Ishikawa (cell line): ENCODE results near the gene SMG7.

Source experiments
- CEBPB ChIP-seq: IDR thresholded peaks from 2 replicates; pipeline ENCODE4 v1.6.1; 2012
- CREB1 ChIP-seq: IDR thresholded peaks from 2 replicates; pipeline ENCODE4 v1.6.1; 2012; ENCODE audit warnings: low read depth
- EGR1 ChIP-seq: IDR thresholded peaks from 2 replicates; pipeline ENCODE4 v1.6.1; 2012
- EP300 ChIP-seq: IDR thresholded peaks from 2 replicates; pipeline ENCODE4 v1.6.1; 2012; ENCODE audit warnings: borderline replicate concordance
- FOXM1 ChIP-seq: IDR thresholded peaks from 2 replicates; pipeline ENCODE4 v1.6.1; 2012; ENCODE audit warnings: low read depth, borderline replicate concordance
- MAX ChIP-seq: IDR thresholded peaks from 2 replicates; pipeline ENCODE4 v1.6.1; 2012
- NFIC ChIP-seq: IDR thresholded peaks from 2 replicates; pipeline ENCODE4 v1.6.1; 2012
- RAD21 ChIP-seq: IDR thresholded peaks from 2 replicates; pipeline ENCODE4 v1.6.1; 2012; ENCODE audit warnings: low read depth
- REST ChIP-seq: IDR thresholded peaks from 2 replicates; pipeline ENCODE4 v1.6.1; 2012; ENCODE audit warnings: low read depth, mild to moderate bottlenecking
- TAF1 ChIP-seq: IDR thresholded peaks from 2 replicates; pipeline ENCODE4 v1.6.1; 2012; ENCODE audit warnings: low read depth, mild to moderate bottlenecking
- TCF12 ChIP-seq: IDR thresholded peaks from 2 replicates; pipeline ENCODE4 v1.6.1; 2012; ENCODE audit warnings: low read depth
- TEAD4 ChIP-seq: IDR thresholded peaks from 2 replicates; pipeline ENCODE4 v1.6.1; 2012
- USF1 ChIP-seq: IDR thresholded peaks from 2 replicates; pipeline ENCODE4 v1.6.1; 2012
- YY1 ChIP-seq: IDR thresholded peaks from 2 replicates; pipeline ENCODE4 v1.6.1; 2012; ENCODE audit warnings: low read depth
- ZBTB7A ChIP-seq: IDR thresholded peaks from 2 replicates; pipeline ENCODE4 v1.6.1; 2012; ENCODE audit warnings: low read depth

Gene SMG7

DNA sequence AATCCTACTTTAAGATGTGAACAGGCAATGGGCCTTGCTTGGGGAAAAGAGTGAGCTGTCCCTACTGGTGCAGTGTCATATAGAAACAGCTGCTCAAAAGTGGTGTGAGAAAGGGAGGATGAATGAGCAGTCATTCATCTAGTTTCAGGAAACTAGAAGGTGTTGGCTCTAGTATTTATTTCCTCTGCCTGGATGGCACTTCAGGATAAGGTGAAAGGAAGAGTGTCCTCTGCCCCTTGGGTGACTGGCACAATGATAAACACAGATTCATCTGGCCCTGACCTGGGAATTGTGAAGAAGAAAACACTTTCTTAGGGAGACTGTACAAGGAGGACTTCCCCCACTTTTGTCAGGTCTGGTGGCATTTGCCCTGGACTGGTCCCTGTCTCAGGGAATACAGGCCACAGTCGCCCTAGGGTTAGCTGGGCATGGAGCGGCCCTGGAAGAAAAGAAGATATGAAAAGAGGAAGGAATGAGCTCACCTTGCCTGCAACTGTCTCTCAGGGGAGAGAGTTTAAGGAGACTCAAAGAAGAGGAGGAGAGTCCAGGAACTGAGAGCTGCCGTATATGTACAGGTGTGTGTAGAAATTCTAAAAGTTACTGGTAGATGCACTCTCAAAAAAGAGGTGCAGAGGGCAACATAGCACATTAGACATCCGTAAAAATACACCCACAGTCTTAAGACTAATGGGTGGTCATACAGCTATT is 40.3 kb upstream of the SMG7 start:
- TF ChIP-seq USF1 (no peak), NFIC (no peak), FOXM1 (no peak), CREB1 (no peak), YY1 (no peak), TAF1 (no peak), CEBPB (no peak), MAX (no peak), TEAD4 (no peak), REST (no peak), ZBTB7A (no peak), TCF12 (no peak), RAD21 (no peak), EP300 (no peak), EGR1 (no peak)

- TF ChIP-seq TEAD4, result no peak
- no peak for TF ChIP-seq REST
- TF ChIP-seq TCF12, result no peak
- TF ChIP-seq MAX, result no peak
Measured at GRCh38 chr1:183432548-183432875, 39.8 kb upstream of the SMG7 start.

- TF ChIP-seq RAD21 (no peak), CREB1 (no peak), EGR1 (no peak), USF1 (no peak), TAF1 (no peak), TEAD4 (no peak), ZBTB7A (no peak), MAX (no peak), FOXM1 (no peak), CEBPB (no peak), NFIC (no peak), TCF12 (no peak), YY1 (no peak), REST (no peak), EP300 (no peak)
Measured at GRCh38 chr1:183433703-183434102, 38.6 kb upstream of the SMG7 start.

GRCh38 chr1:183435497-183435896 is 36.8 kb upstream of the SMG7 start:
- TF ChIP-seq TAF1 (no peak), RAD21 (no peak), FOXM1 (no peak), CREB1 (no peak), TCF12 (no peak), USF1 (no peak), ZBTB7A (no peak)
